GM12878 (cell line): ENCODE results near the gene ARHGAP26. TPM values are rescaled to one million over a fixed set of nuclear protein-coding genes. Genes with fewer than 3 reads are reported as not detected.

ENCODE experiments used
- ATAC-seq: fragments of 200-7000 bp; cut with Tn5 transposase; 3 replicates; pipeline ENCODE4 v1.9.1; 2020; ENCODE audit warnings: mild to moderate bottlenecking, moderate library complexity
- BruUV-seq: library from RNA; stranded (reverse); fragments of 400-500 nt; replicated peaks from 2 replicates; lab custom pipeline; 2021; lab: Mats Ljungman, UMichigan
- CTCF ChIA-PET: fragments of 300-600 bp; sonication (Branson Sonifier 250); formaldehyde crosslinking; extraction: SDS; loops from one replicate; lab custom pipeline; 2021; ENCODE audit warnings: inconsistent platforms; lab: Yijun Ruan, JAX
- POLR2A ChIA-PET: fragments of 350-600 bp; formaldehyde crosslinking; extraction: SDS; loops from one replicate; lab custom pipeline; 2021; ENCODE audit warnings: inconsistent platforms; lab: Charles Lee
- RAD21 ChIA-PET: fragments of 300-600 bp; sonication (Branson Sonifier 250); formaldehyde crosslinking; loops from one replicate; lab custom pipeline; 2023; ENCODE audit warnings: antibody characterized with exemption; ENCODE audit not compliant: unreplicated experiment; lab: Charles Lee
- SMC1A ChIA-PET: fragments of 300-600 bp; sonication (Branson Sonifier 250); formaldehyde crosslinking; loops from one replicate; lab custom pipeline; 2023; ENCODE audit not compliant: unreplicated experiment, uncharacterized antibody; lab: Charles Lee
- DNase-seq: peaks from one replicate; pipeline ENCODE4 v3.0.0-alpha.2; 2011; ENCODE audit warnings: low read depth, low spot score
- FAIRE-seq: peaks from 3 replicates; lab custom pipeline; 2011; peaks lifted over from hg19 to GRCh38; lab: Jason Lieb, UNC
- H2AFZ ChIP-seq: 2 replicates; pipeline ENCODE4 v1.6.0; 2011; ENCODE audit warnings: low read depth, low read length, control low read depth; ENCODE audit not compliant: control insufficient read depth
- H3K27ac ChIP-seq: 2 replicates; pipeline ENCODE4 v1.5.1; 2011; ENCODE audit warnings: control low read depth; ENCODE audit not compliant: control insufficient read depth, insufficient read depth
- H3K27me3 ChIP-seq, 2 experiments: replicated peaks in 1 of 2; 2 replicates each; pipeline versions ENCODE4 v1.6.0 to v1.6.1; 2011; ENCODE audit warnings: low read length in 1 of 2; ENCODE audit not compliant: control insufficient read depth in 2 of 2, insufficient read depth in 2 of 2
- H3K36me3 ChIP-seq, 2 experiments: 2 replicates each; pipeline ENCODE4 v1.5.1; 2011; ENCODE audit warnings: low read length in 1 of 2; ENCODE audit not compliant: control insufficient read depth in 2 of 2, insufficient read depth in 2 of 2
- H3K4me1 ChIP-seq: 2 replicates; pipeline ENCODE4 v1.6.1; 2011; ENCODE audit warnings: mild to moderate bottlenecking, low read length, moderate library complexity, mixed read lengths; ENCODE audit not compliant: control insufficient read depth, insufficient read depth
- H3K4me2 ChIP-seq: 2 replicates; pipeline ENCODE4 v1.6.0; 2011; ENCODE audit warnings: control low read depth; ENCODE audit not compliant: control insufficient read depth, insufficient read depth
- H3K4me3 ChIP-seq: fragments of 200-600 bp; sonication (generic); 2 replicates; pipeline ENCODE4 v1.5.1; 2016
- H3K79me2 ChIP-seq: 2 replicates; pipeline ENCODE4 v1.6.0; 2011; ENCODE audit warnings: low read length; ENCODE audit not compliant: control insufficient read depth, insufficient read depth
- H3K9ac ChIP-seq: 2 replicates; pipeline ENCODE4 v1.8.0; 2011; ENCODE audit warnings: low read length, control low read depth, mixed read lengths; ENCODE audit not compliant: control insufficient read depth, insufficient read depth
- H3K9me3 ChIP-seq: replicated peaks from 3 replicates; pipeline ENCODE4 v1.5.1; 2011; ENCODE audit warnings: mild to moderate bottlenecking, low read length; ENCODE audit not compliant: control insufficient read depth, insufficient read depth
- H4K20me1 ChIP-seq: 2 replicates; pipeline ENCODE4 v1.6.0; 2011; ENCODE audit not compliant: control insufficient read depth, insufficient read depth
- CEBPB ChIP-seq, 2 experiments: fragments of 150-350 bp in 1 of 2; IDR thresholded peaks; 2 replicates each; pipeline ENCODE4 v1.6.1; 2012 to 2014; ENCODE audit warnings: low read depth in 2 of 2, low read length in 2 of 2, borderline replicate concordance in 1 of 2, inconsistent platforms in 1 of 2
- CHD4 ChIP-seq: fragments of 200-600 bp; sonication (generic); IDR thresholded peaks from 2 replicates; pipeline ENCODE4 v1.6.1; 2016; ENCODE audit warnings: mild to moderate bottlenecking
- HDAC6 ChIP-seq: fragments of 200-600 bp; sonication (generic); IDR thresholded peaks from one replicate; pipeline ENCODE4 v1.8.0; 2017; ENCODE audit warnings: antibody characterized with exemption; ENCODE audit not compliant: unreplicated experiment
- HDGF ChIP-seq: fragments of 450-650 bp; IDR thresholded peaks from 2 replicates; pipeline ENCODE4 v1.6.1; 2016; ENCODE audit warnings: antibody characterized with exemption
- IKZF2 ChIP-seq, 2 experiments: fragments of 450-650 bp; IDR thresholded peaks; 2 replicates each; pipeline ENCODE4 v1.6.1; 2017; ENCODE audit warnings: mild to moderate bottlenecking in 2 of 2, moderate library complexity in 2 of 2
- MEF2A ChIP-seq: IDR thresholded peaks from 2 replicates; pipeline ENCODE4 v1.6.1; 2011; ENCODE audit warnings: low read depth, mild to moderate bottlenecking, low read length, moderate library complexity; ENCODE audit not compliant: insufficient read depth
- NFYA ChIP-seq: IDR thresholded peaks from 2 replicates; pipeline ENCODE4 v1.6.1; 2011; ENCODE audit warnings: low read depth, mild to moderate bottlenecking, low read length, improper control_type of control experiment, borderline replicate concordance
- POLR2AphosphoS5 ChIP-seq: IDR thresholded peaks from 2 replicates; pipeline ENCODE4 v1.6.1; 2011; ENCODE audit warnings: mild to moderate bottlenecking, low read length, inconsistent platforms
- POU2F2 ChIP-seq: IDR thresholded peaks from 3 replicates; pipeline ENCODE4 v1.6.1; 2011; ENCODE audit warnings: low read depth, mild to moderate bottlenecking, low read length, borderline replicate concordance
- SREBF2 ChIP-seq: IDR thresholded peaks from 2 replicates; pipeline ENCODE4 v1.6.1; 2012; ENCODE audit warnings: mild to moderate bottlenecking, low read length
- STAT1 ChIP-seq: fragments of 450-650 bp; conservative IDR thresholded peaks from 2 replicates; pipeline ENCODE4 v1.6.1; 2014; ENCODE audit warnings: antibody characterized with exemption, mild to moderate bottlenecking
- SUPT20H ChIP-seq: IDR thresholded peaks from 2 replicates; pipeline ENCODE4 v1.6.1; 2011; ENCODE audit warnings: low read depth, mild to moderate bottlenecking, low read length, moderate library complexity, borderline replicate concordance; ENCODE audit not compliant: control insufficient read depth
- TCF12 ChIP-seq: IDR thresholded peaks from 2 replicates; pipeline ENCODE4 v1.6.1; 2011; ENCODE audit warnings: low read depth, mild to moderate bottlenecking, low read length
- ZNF622 ChIP-seq: fragments of 450-650 bp; IDR thresholded peaks from 2 replicates; pipeline ENCODE4 v1.6.1; 2017; ENCODE audit warnings: mild to moderate bottlenecking, inconsistent platforms
- WGBS: methylation state at CpG from one replicate; pipeline ENCODE4 v1.1.6; 2016; ENCODE audit warnings: low lambda C conversion rate; ENCODE audit not compliant: insufficient replicate concordance, insufficient coverage; ENCODE audit errors: missing lambda C conversion rate; 5-methylcytosine and 5-hydroxymethylcytosine counted together
- in situ Hi-C: fragments of 300-500 bp; cut with MboI; formaldehyde crosslinking; loops from 9 replicates; pipeline ENCODE4 v1.14.3; 2018; ENCODE audit warnings: mixed read lengths
- intact Hi-C: fragments of 100-400 bp; cut with micrococcal nuclease; formaldehyde crosslinking; loops from one replicate; pipeline ENCODE4 v1.14.2; 2022; ENCODE audit not compliant: unreplicated experiment
- polyA plus RNA-seq, 11 experiments: library from polyadenylated mRNA; depleted of rRNA in 4 of 11; unstranded in 6 of 11; stranded (reverse) in 5 of 11; fragments of >200 nt; fragmentation: Nextera tagmentation in 4 of 11; fragmentation: Illumina TruSeq in 1 of 11; extraction: Ambion mirVana in 4 of 11; extraction: Trizol in 1 of 11; gene quantifications; 1 replicate in 1 of 11; 2 replicates in 10 of 11; pipeline versions ENCODE4 v1.2.1 to v1.2.3, GENCODE V29; 2011 to 2016; ENCODE audit warnings: inconsistent platforms in 2 of 11, missing spikeins in 2 of 11, low read depth in 1 of 11
- total RNA-seq, 4 experiments: library from RNA; depleted of rRNA in 3 of 4; stranded (reverse); fragments of >200 nt in 3 of 4; fragmentation: Illumina TruSeq in 1 of 4; extraction: Trizol in 1 of 4; gene quantifications; 2 replicates each; pipeline versions ENCODE4 v1.2.1 to v1.2.3, GENCODE V29; 2013 to 2021
- TF ChIP-seq, protein P1 (sequence below): IDR thresholded peaks from 2 replicates; pipeline ENCODE4 v1.6.1; 2012; ENCODE audit warnings: mild to moderate bottlenecking, low read depth, low read length
- TF ChIP-seq, protein P2 (sequence below), 3 experiments: IDR thresholded peaks in 2 of 3; conservative IDR thresholded peaks in 1 of 3; 2 replicates each; pipeline ENCODE4 v1.5.1; 2011; ENCODE audit warnings: low read depth in 3 of 3, low read length in 3 of 3, mild to moderate bottlenecking in 3 of 3, control low read depth in 2 of 3, moderate library complexity in 2 of 3, inconsistent platforms in 1 of 3, mixed read lengths in 1 of 3; ENCODE audit not compliant: control insufficient read depth in 2 of 3, insufficient read depth in 1 of 3; ENCODE audit errors: extremely low read depth in 1 of 3
- TF ChIP-seq, protein P3 (sequence below): IDR thresholded peaks from 2 replicates; pipeline ENCODE4 v1.6.1; 2012; ENCODE audit warnings: low read depth, low read length, improper control_type of control experiment
- TF ChIP-seq, protein P4 (sequence below): IDR thresholded peaks from 2 replicates; pipeline ENCODE4 v1.6.1; 2011; ENCODE audit warnings: borderline replicate concordance, low read depth, mild to moderate bottlenecking, moderate library complexity, low read length; ENCODE audit not compliant: insufficient read depth, poor library complexity, severe bottlenecking

ARHGAP26 gene
- total and polyA plus RNA-seq, 10 of the 15 experiments (the other 5 are each of a cell fraction or from before 2014, with no cell fraction given) = 9.4 to 41.5 (median 19.3) TPM

DNA sequence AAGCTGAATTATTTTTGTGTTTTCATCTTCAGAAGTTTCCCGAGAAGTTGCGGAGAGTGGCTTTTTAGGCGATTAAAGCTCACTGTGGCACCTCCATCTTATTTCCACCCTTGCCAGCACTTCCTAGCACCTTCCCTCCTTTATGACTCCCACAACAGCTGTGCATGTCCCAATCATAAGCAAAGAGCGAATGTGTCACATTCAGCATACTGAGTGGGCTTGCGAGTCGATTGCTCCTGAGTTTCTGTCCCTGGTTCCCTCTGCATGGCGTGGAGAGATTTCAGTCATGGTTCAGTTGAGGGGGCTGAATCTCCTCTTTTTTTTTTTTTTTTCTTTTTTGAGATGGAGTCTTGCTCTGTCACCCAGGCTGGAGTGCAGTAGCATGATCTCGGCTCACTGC lies 144.9 kb downstream of the ARHGAP26 start:
- Histone ChIP-seq H3K4me2 (no peak overlapping the region), H3K9me3 (no peaks in the 10 kb centered on the region), H3K27ac (no peak overlapping the region), H3K4me1 (peaks cover 11% of the 10 kb centered on the region; the same call in 1 of the 2 replicates), H2AFZ (no peak overlapping the region), H3K79me2 (no peaks in the 10 kb centered on the region), H3K9ac (no peak overlapping the region), H3K36me3 (no peaks in the 10 kb centered on the region), H3K27me3 (no peaks in the 10 kb centered on the region), H4K20me1 (no peaks in the 10 kb centered on the region), H3K4me3 (no peak overlapping the region)
- 94% methylated on average over 7 of the region's 8 CpGs for WGBS
- ChIA-PET SMC1A (interaction anchor here (1.3 to 2.9 kb wide), 3 partner anchors 11 to 1272 kb away, joined by 3 to 11 read pairs (median 4); no protein-coding TSS in a partner anchor), RAD21 (interaction anchor here (1.1 to 2.9 kb wide), 2 partner anchors 26 to 912 kb away, joined by 3 to 11 read pairs; no protein-coding TSS in a partner anchor), POLR2A (interaction anchor here (0.7 kb wide), 1 partner anchor 588 kb away, joined by 5 read pairs; no protein-coding TSS in a partner anchor), CTCF (interaction anchor here (0.9 to 4.6 kb wide), 8 partner anchors 11 to 424 kb away, joined by 3 to 17 read pairs (median 6); no protein-coding TSS in a partner anchor)
- TF ChIP-seq NFYA (no peak), POLR2AphosphoS5 (no peak), HDGF (no peak), STAT1 (no peak), POU2F2 (no peak), IKZF2 (IDR thresholded peaks at IDR 0.05) (no peak), TCF12 (no peak), ZNF622 (no peak), CHD4 (no peak), CEBPB (IDR thresholded peaks at IDR 0.05; ENCODE audit: borderline replicate concordance in 1 of 2, low read depth in 2 of 2, low read length in 2 of 2) (no peak), HDAC6 (no peak), SREBF2 (no peak), SUPT20H (no peak), MEF2A (no peak)
- TF ChIP-seq, protein P1, sequence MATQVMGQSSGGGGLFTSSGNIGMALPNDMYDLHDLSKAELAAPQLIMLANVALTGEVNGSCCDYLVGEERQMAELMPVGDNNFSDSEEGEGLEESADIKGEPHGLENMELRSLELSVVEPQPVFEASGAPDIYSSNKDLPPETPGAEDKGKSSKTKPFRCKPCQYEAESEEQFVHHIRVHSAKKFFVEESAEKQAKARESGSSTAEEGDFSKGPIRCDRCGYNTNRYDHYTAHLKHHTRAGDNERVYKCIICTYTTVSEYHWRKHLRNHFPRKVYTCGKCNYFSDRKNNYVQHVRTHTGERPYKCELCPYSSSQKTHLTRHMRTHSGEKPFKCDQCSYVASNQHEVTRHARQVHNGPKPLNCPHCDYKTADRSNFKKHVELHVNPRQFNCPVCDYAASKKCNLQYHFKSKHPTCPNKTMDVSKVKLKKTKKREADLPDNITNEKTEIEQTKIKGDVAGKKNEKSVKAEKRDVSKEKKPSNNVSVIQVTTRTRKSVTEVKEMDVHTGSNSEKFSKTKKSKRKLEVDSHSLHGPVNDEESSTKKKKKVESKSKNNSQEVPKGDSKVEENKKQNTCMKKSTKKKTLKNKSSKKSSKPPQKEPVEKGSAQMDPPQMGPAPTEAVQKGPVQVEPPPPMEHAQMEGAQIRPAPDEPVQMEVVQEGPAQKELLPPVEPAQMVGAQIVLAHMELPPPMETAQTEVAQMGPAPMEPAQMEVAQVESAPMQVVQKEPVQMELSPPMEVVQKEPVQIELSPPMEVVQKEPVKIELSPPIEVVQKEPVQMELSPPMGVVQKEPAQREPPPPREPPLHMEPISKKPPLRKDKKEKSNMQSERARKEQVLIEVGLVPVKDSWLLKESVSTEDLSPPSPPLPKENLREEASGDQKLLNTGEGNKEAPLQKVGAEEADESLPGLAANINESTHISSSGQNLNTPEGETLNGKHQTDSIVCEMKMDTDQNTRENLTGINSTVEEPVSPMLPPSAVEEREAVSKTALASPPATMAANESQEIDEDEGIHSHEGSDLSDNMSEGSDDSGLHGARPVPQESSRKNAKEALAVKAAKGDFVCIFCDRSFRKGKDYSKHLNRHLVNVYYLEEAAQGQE = no peak
- TF ChIP-seq, protein P2, sequence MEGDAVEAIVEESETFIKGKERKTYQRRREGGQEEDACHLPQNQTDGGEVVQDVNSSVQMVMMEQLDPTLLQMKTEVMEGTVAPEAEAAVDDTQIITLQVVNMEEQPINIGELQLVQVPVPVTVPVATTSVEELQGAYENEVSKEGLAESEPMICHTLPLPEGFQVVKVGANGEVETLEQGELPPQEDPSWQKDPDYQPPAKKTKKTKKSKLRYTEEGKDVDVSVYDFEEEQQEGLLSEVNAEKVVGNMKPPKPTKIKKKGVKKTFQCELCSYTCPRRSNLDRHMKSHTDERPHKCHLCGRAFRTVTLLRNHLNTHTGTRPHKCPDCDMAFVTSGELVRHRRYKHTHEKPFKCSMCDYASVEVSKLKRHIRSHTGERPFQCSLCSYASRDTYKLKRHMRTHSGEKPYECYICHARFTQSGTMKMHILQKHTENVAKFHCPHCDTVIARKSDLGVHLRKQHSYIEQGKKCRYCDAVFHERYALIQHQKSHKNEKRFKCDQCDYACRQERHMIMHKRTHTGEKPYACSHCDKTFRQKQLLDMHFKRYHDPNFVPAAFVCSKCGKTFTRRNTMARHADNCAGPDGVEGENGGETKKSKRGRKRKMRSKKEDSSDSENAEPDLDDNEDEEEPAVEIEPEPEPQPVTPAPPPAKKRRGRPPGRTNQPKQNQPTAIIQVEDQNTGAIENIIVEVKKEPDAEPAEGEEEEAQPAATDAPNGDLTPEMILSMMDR (IDR thresholded peaks at IDR 0.05 in 2 of 3, conservative IDR thresholded peaks at IDR 0.05 in 1 of 3; ENCODE audit: control insufficient read depth in 2 of 3, extremely low read depth in 1 of 3, insufficient read depth in 1 of 3, low read depth in 3 of 3, low read length in 3 of 3) = no peak
- TF ChIP-seq, protein P3, sequence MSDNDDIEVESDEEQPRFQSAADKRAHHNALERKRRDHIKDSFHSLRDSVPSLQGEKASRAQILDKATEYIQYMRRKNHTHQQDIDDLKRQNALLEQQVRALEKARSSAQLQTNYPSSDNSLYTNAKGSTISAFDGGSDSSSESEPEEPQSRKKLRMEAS = no peak
- TF ChIP-seq, protein P4, sequence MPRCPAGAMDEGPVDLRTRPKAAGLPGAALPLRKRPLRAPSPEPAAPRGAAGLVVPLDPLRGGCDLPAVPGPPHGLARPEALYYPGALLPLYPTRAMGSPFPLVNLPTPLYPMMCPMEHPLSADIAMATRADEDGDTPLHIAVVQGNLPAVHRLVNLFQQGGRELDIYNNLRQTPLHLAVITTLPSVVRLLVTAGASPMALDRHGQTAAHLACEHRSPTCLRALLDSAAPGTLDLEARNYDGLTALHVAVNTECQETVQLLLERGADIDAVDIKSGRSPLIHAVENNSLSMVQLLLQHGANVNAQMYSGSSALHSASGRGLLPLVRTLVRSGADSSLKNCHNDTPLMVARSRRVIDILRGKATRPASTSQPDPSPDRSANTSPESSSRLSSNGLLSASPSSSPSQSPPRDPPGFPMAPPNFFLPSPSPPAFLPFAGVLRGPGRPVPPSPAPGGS = no peak
- BruUV-seq = no TSS peak
- DNase-seq (no peak), FAIRE-seq (no peak), ATAC-seq (no peak)
- in situ Hi-C loops = no loop called here
- intact Hi-C loops = no loop called here
